Measurements from ENCODE around the gene SGMS1.

- no peak for TF ChIP-seq TAF1 (IDR thresholded peaks at IDR 0.05; ENCODE audit: borderline replicate concordance, low read depth, low read length)
- no peak for TF ChIP-seq POLR2AphosphoS5 (IDR thresholded peaks at IDR 0.05; ENCODE audit: low read depth, low read length)
Measured at GRCh38 chr10:50431133-50431532, 192.6 kb downstream of the SGMS1 start.
